ENCODE data around the gene SEC24A.

DNA sequence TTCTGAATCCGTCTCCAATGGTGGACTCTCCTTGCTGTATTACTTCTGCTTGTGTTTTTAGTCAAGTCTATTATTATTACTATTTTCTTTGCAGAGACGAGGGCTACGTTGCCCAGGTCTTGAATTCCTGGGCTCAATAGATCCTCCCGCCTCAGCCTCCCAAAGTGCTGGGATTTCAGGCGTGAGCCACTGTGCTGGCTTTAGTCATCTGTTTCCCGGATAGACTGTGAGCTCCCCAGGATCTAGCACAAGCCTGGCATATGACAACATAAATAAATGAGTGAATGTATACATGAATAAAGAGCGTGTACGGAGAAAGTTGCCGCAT lies 109.6 kb downstream of the SEC24A start:
- TF ChIP-seq POLR2A (IDR thresholded peaks at IDR 0.05; ENCODE audit: low read depth): no peak
- TF ChIP-seq CTCF (IDR thresholded peaks at IDR 0.05): no peak
- TF ChIP-seq POLR2AphosphoS5 (IDR thresholded peaks at IDR 0.05): no peak
- no peak for TF ChIP-seq EP300 (IDR thresholded peaks at IDR 0.05)

Data from esophagus muscularis mucosa (tissue), 4 donors.